ENCODE results near the gene RASGRF1. TPM values are rescaled to one million over a fixed set of nuclear protein-coding genes. Genes with fewer than 3 reads are reported as not detected.
"Not testable (repeated sequence)": the region's sequence is repeated elsewhere in the genome, so short reads cannot be mapped to it uniquely, and the experiment has no call there.

The RASGRF1 gene
- total RNA-seq, 1 donor from 2014 or later = 82.6 TPM

GRCh38 chr15:79113831-79114230 is 23.3 kb upstream of the RASGRF1 start:
- no peak overlapping the region for H3K4me3 ChIP-seq
- no peaks in the 10 kb centered on the region for H3K9me3 ChIP-seq
- intact Hi-C loops (cut with DNase I) = no loop called here
- H3K4me1 ChIP-seq = no peaks in the 10 kb centered on the region
- no peak overlapping the region for H3K27ac ChIP-seq
- ATAC-seq (no peak), DNase-seq (no peak)
- no peaks in the 10 kb centered on the region for H3K27me3 ChIP-seq (ENCODE audit: low read depth)
- no peaks in the 10 kb centered on the region for H3K36me3 ChIP-seq
- TF ChIP-seq, protein P1, sequence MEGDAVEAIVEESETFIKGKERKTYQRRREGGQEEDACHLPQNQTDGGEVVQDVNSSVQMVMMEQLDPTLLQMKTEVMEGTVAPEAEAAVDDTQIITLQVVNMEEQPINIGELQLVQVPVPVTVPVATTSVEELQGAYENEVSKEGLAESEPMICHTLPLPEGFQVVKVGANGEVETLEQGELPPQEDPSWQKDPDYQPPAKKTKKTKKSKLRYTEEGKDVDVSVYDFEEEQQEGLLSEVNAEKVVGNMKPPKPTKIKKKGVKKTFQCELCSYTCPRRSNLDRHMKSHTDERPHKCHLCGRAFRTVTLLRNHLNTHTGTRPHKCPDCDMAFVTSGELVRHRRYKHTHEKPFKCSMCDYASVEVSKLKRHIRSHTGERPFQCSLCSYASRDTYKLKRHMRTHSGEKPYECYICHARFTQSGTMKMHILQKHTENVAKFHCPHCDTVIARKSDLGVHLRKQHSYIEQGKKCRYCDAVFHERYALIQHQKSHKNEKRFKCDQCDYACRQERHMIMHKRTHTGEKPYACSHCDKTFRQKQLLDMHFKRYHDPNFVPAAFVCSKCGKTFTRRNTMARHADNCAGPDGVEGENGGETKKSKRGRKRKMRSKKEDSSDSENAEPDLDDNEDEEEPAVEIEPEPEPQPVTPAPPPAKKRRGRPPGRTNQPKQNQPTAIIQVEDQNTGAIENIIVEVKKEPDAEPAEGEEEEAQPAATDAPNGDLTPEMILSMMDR (IDR thresholded peaks at IDR 0.05) = no peak

- ATAC-seq; DNase-seq; H3K4me1 ChIP-seq; H3K4me3 ChIP-seq; H3K27me3 ChIP-seq (ENCODE audit: low read depth); H3K36me3 ChIP-seq; intact Hi-C loops (cut with DNase I); H3K27ac ChIP-seq; H3K9me3 ChIP-seq: not testable (repeated sequence)
Observed at GRCh38 chr15:79111404-79111803, 20.8 kb upstream of the RASGRF1 start.

DNA sequence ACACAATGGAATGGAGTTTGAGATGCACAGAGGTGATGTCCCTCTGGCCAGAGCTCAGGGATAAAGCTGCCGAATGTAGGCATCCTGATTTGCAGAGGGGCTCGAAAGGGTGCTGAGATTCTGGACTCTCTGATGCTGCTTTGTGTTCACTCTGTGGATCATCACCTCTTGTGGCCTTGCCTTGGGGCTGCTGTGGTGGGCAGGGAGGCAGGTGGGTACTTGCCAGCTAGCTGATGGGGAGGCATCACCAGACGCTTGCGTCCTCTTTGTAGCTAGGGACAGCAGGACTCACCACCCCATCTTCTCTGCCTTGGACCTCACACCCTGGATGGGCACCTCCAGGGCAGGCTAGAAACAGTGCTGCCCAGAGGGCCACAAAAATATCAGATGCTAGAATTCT is 14.6 kb upstream of the RASGRF1 start:
- no peaks in the 10 kb centered on the region for H3K9me3 ChIP-seq
- no peak for ATAC-seq
- no peak overlapping the region for H3K27ac ChIP-seq
- no peaks in the 10 kb centered on the region for H3K4me1 ChIP-seq
- intact Hi-C loops (cut with DNase I) = no loop called here
- TF ChIP-seq, protein P1 (IDR thresholded peaks at IDR 0.05) = no peak
- H3K27me3 ChIP-seq (ENCODE audit: low read depth) = peaks cover 10% of the 10 kb centered on the region
- H3K36me3 ChIP-seq = no peaks in the 10 kb centered on the region
- no peak for DNase-seq
- no peak overlapping the region for H3K4me3 ChIP-seq

- Histone ChIP-seq H3K36me3 (no peaks in the 10 kb centered on the region), H3K9me3 (no peaks in the 10 kb centered on the region), H3K27me3 (ENCODE audit: low read depth) (peaks cover 26% of the 10 kb centered on the region), H3K27ac (no peak overlapping the region), H3K4me1 (no peaks in the 10 kb centered on the region), H3K4me3 (no peak overlapping the region)
- TF ChIP-seq, protein P1 (IDR thresholded peaks at IDR 0.05) = no peak
- DNase-seq = no peak
- ATAC-seq = no peak
- intact Hi-C loops (cut with DNase I) = no loop called here
Observed at GRCh38 chr15:79102595-79102994, 12.0 kb upstream of the RASGRF1 start.

GRCh38 chr15:79101866-79102581 is 11.4 kb upstream of the RASGRF1 start:
- Histone ChIP-seq H3K27ac (no peak overlapping the region), H3K27me3 (ENCODE audit: low read depth) (peaks cover 31% of the 10 kb centered on the region), H3K36me3 (no peaks in the 10 kb centered on the region), H3K9me3 (no peaks in the 10 kb centered on the region), H3K4me3 (no peak overlapping the region), H3K4me1 (no peaks in the 10 kb centered on the region)
- DNase-seq = no peak
- intact Hi-C loops (cut with DNase I) = no loop called here
- ATAC-seq = no peak
- TF ChIP-seq, protein P1 (IDR thresholded peaks at IDR 0.05) = no peak

- ATAC-seq (no peak), DNase-seq (no peak)
- Histone ChIP-seq H3K27me3 (ENCODE audit: low read depth) (peaks cover 21% of the 10 kb centered on the region), H3K4me1 (no peaks in the 10 kb centered on the region), H3K36me3 (no peaks in the 10 kb centered on the region), H3K27ac (no peak overlapping the region), H3K4me3 (no peak overlapping the region), H3K9me3 (no peaks in the 10 kb centered on the region)
- TF ChIP-seq, protein P1 (IDR thresholded peaks at IDR 0.05) = no peak
- intact Hi-C loops (cut with DNase I) = no loop called here
Observed at GRCh38 chr15:79099692-79100091, 9.1 kb upstream of the RASGRF1 start.
